ENCODE results near the gene SMG6. TPM values are rescaled to one million over a fixed set of nuclear protein-coding genes. Genes with fewer than 3 reads are reported as not detected.

Gene SMG6

Small RNA genes lying within 50 kb of the gene (small RNA-seq; reads per million reads assigned to genes)
- gene AC090617.6 (ENCODE audit: insufficient read depth) (not detected), gene AC090617.7 (ENCODE audit: insufficient read depth) (not detected), gene AC090617.8 (ENCODE audit: insufficient read depth) (not detected), gene AC090617.9 (ENCODE audit: insufficient read depth) (not detected), gene MIR132 (ENCODE audit: insufficient read depth) (183 reads per million, percentile 97 among the genes with 10 or more reads in this experiment), gene MIR212 (ENCODE audit: insufficient read depth) (20.5 reads per million, percentile 80 among the genes with 10 or more reads in this experiment), gene OVCA2 (ENCODE audit: insufficient read depth) (not detected), gene RN7SL624P (ENCODE audit: insufficient read depth) (not detected), gene SNORD91A (ENCODE audit: insufficient read depth) (508 reads per million, percentile 98 among the genes with 10 or more reads in this experiment), gene SNORD91B (ENCODE audit: insufficient read depth) (277 reads per million, percentile 98 among the genes with 10 or more reads in this experiment)
